Activated naive CD8-positive, alpha-beta T cell (primary cell): ENCODE results near the gene C22orf15.

ENCODE experiments used
- H3K27ac Mint-ChIP-seq: one replicate; pipeline ENCODE4 v1.8.0; 2021; ENCODE audit warnings: mixed read lengths
- H3K27me3 Mint-ChIP-seq: one replicate; pipeline ENCODE4 v1.8.0; 2021; ENCODE audit warnings: mixed read lengths
- H3K36me3 Mint-ChIP-seq: one replicate; pipeline ENCODE4 v1.8.0; 2021; ENCODE audit warnings: mixed read lengths
- H3K4me1 Mint-ChIP-seq: one replicate; pipeline ENCODE4 v1.8.0; 2021; ENCODE audit warnings: low read depth, mixed read lengths
- H3K4me3 Mint-ChIP-seq: one replicate; pipeline ENCODE4 v1.8.0; 2021; ENCODE audit warnings: mild to moderate bottlenecking, mixed read lengths
- H3K9me3 Mint-ChIP-seq: one replicate; pipeline ENCODE4 v1.8.0; 2021; ENCODE audit warnings: low read depth, mixed read lengths

C22orf15 gene

DNA sequence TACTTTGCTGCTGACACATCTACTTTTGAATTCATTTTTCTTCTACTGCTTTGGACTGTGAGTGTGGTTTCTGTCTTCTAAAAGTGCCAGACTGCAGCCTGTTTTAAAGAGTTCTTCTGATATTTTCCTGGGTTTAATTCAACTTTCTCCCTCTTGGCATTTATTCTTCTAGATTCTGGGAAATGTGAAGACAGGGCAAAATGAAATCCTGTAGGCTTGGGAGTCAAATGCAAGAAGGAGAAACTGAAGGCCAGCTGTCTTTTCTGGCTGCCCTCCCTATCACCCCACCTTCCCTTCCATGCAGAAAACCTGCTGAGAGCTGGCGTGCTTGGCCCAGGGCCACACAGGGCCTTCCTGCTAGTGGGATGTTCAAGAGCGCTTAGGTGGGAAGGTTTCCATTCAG is 19.5 kb upstream of the C22orf15 start:
- Mint-ChIP-seq H3K4me3 (no peak overlapping the region), H3K27ac (no peak overlapping the region), H3K27me3 (no peaks in the 10 kb centered on the region), H3K9me3 (no peaks in the 10 kb centered on the region), H3K36me3 (peaks cover 16% of the 10 kb centered on the region), H3K4me1 (no peaks in the 10 kb centered on the region)

DNA sequence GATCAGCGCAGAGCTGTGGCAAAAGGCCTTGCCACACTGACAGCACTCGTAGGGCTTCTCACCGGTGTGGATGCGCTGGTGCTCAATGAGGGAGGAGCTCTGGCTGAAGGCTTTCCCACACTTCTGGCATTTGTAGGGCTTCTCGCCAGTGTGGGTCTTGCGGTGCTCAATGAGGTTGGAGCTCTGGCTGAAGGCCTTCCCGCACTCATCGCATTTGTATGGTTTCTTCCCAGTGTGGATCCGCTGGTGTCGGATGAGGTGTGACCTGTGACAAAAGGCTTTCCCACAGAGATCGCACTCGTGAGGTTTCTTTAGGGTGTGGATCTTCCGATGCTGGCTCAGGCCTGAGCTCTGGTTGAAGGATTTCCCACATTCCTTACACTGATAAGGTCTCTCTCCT is 18.8 kb upstream of the C22orf15 start:
- Mint-ChIP-seq H3K36me3 (peaks cover 16% of the 10 kb centered on the region), H3K4me3 (no peak overlapping the region), H3K9me3 (no peaks in the 10 kb centered on the region), H3K4me1 (no peaks in the 10 kb centered on the region), H3K27me3 (no peaks in the 10 kb centered on the region), H3K27ac (no peak overlapping the region)

DNA sequence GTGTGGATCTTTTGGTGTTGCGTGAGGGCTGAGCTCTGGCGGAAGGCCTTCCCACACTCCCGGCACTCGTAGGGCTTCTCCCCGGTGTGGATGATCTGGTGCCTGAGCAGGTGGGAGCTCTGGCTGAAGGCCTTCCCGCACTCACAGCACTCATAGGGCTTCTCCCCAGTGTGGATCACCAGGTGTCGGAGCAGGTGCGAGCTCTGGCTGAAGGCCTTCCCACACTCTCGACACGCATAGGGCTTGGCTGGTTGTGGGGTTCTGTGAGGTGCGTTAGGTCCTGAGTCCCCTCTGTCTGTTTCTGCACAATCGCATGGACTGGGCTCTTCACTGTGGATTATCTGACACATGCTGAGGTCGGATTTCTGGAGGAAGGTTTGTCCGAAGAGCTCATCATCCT is 18.3 kb upstream of the C22orf15 start:
- Mint-ChIP-seq H3K27me3 (no peaks in the 10 kb centered on the region), H3K36me3 (peaks cover 16% of the 10 kb centered on the region), H3K4me3 (no peak overlapping the region), H3K27ac (no peak overlapping the region), H3K9me3 (no peaks in the 10 kb centered on the region), H3K4me1 (peaks cover under 1% of the 10 kb centered on the region)

DNA sequence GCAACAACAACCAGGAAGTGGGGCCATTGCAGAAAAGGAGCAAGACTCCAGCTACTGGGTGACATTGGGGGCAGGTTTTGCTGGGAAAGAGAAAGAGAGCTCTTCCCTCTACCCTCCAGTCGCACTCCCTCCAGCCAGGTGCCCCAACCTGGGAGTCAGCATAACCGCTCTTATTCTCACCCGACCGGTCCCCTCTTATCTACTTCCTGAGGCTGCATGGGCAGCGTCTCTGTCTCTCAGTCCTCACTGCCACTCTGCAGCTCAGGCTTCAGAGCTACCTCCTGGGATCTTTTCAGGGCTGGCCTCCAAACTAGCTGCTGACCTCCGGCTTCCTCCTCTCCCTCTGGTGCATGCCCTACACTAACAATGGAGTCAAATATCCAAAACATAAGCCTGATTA is 17.0 kb upstream of the C22orf15 start:
- Mint-ChIP-seq H3K36me3 (peaks cover 16% of the 10 kb centered on the region), H3K27ac (no peak overlapping the region), H3K4me3 (no peak overlapping the region), H3K27me3 (no peaks in the 10 kb centered on the region), H3K4me1 (peaks cover 8% of the 10 kb centered on the region), H3K9me3 (no peaks in the 10 kb centered on the region)

DNA sequence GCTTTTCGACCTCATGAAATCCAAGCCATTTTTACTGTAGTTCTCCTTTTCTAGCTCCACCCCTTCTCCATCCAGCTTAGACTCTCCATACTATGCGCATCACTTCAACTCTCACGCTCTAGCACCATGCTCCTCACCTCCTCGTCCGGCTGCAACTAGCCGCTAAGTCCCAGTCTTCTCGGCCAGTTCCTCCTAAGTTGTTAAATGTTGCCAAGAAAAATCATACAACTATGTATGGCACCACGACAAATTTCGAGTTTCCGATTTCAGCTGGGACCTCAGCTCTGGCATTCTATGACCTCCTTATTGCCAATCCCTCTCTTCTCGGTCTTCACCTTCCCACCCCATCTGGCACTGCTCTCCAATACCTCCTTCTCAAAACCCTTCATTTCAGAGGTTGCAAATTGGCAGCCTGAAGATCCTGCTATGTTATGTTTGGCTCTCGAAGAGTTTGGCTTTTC is 12.9 kb upstream of the C22orf15 start:
- peaks cover 8% of the 10 kb centered on the region for H3K4me1 Mint-ChIP-seq
- no peaks in the 10 kb centered on the region for H3K27me3 Mint-ChIP-seq
- peaks cover 4% of the 10 kb centered on the region for H3K36me3 Mint-ChIP-seq
- H3K27ac Mint-ChIP-seq: peak overlapping the region; percentile 14
- peak overlapping the region; percentile 85 for H3K4me3 Mint-ChIP-seq
- no peaks in the 10 kb centered on the region for H3K9me3 Mint-ChIP-seq

DNA sequence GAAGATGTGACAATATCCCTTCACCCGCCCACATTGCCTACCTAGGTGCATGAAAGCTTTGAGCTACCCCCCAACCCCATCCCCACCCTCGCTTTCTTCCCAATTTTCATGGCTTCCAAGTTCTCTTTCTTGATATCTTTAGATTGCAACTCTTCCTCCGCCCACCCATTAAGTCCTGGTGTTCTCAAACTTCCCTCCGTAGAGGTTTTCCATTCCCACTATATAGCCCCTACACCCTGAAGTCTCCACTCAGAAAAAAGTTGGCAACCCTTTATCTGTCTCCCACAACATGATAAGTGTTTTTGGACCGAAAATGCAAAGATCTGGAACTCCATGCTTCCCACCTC is 12.4 kb upstream of the C22orf15 start:
- Mint-ChIP-seq H3K27ac (peak overlapping the region; percentile 55), H3K27me3 (no peaks in the 10 kb centered on the region), H3K4me3 (peak overlapping the region; percentile 85), H3K36me3 (no peaks in the 10 kb centered on the region), H3K9me3 (no peaks in the 10 kb centered on the region), H3K4me1 (peaks cover 8% of the 10 kb centered on the region)

DNA sequence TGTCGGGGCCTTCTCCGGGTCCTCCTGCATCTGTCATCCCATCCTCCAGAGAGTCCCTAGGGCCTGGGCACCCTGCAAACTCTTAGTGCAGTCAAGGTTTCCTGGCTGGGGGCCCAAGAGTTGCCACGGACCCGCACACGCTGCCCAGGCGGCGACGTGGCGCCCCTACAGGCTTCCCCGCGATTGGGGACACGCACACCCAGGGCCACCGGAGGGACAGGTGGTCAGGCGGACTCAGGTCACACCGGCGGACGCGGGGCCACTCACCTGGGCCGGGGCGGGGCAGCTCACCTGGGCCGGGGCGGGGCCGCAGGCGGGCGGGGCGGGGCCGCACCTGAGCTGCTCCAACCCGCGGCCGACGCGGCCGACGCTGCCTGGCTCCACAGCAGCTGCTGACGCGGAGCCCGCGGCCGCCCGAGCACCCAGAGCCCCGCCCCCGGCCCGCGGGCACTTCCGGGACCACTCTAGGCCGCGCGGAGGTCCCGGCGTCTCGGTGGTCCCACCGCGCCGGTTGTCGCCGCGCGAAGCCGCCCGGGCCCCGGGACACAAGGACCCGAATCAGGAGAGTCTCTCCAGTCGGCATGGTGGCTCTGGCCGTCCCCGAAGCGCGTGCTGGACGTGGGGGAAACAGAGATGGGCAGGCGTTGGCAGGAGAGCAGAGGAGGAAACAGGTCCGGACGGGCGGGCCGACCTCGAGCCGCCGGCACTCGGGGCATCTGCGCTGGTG is 11.9 kb upstream of the C22orf15 start, which contains the start of gene ZNF70:
ZNF70 (minus strand) TSS at position 399 of the 727 bp plus-strand sequence. CDS start 5,972 bp downstream, outside the sequence.
- Mint-ChIP-seq H3K27ac (peak within 1 kb of the TSS; percentile 72), H3K4me1 (peaks cover 8% of the 10 kb centered on the region), H3K36me3 (no peaks in the 10 kb centered on the region), H3K9me3 (no peaks in the 10 kb centered on the region), H3K27me3 (no peaks in the 10 kb centered on the region), H3K4me3 (peak within 1 kb of the TSS; percentile 85)

DNA sequence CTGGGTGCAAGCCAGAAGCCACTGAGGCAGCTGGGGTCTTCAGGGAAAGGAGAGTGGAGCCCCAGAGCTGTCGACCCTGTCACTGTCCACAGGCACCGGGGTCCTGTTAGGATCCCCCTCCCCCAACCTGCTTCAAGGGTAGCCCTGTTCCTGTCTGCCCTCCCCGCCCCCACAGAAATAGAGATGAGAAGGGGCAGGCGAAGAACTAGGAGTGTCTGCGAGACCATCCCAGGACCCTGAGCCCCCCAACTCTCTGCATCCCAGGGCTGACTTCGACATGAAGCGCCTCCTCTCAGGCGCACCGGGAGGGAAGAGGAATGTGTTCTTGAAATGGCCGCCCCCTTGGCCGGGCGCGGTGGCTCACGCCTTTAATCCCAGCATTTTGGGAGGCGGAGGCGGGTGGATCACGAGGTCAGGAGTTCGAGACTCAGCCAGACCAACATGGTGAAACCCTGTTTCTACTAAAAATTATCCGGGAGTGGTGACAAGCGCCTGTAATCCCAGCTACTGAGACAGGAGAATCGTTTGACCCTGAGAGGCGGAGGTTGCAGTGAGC is 11.3 kb upstream of the C22orf15 start:
- Mint-ChIP-seq H3K36me3 (no peaks in the 10 kb centered on the region), H3K4me1 (peaks cover 8% of the 10 kb centered on the region), H3K4me3 (peak overlapping the region; percentile 79), H3K27me3 (no peaks in the 10 kb centered on the region), H3K27ac (peak overlapping the region; percentile 50), H3K9me3 (no peaks in the 10 kb centered on the region)

DNA sequence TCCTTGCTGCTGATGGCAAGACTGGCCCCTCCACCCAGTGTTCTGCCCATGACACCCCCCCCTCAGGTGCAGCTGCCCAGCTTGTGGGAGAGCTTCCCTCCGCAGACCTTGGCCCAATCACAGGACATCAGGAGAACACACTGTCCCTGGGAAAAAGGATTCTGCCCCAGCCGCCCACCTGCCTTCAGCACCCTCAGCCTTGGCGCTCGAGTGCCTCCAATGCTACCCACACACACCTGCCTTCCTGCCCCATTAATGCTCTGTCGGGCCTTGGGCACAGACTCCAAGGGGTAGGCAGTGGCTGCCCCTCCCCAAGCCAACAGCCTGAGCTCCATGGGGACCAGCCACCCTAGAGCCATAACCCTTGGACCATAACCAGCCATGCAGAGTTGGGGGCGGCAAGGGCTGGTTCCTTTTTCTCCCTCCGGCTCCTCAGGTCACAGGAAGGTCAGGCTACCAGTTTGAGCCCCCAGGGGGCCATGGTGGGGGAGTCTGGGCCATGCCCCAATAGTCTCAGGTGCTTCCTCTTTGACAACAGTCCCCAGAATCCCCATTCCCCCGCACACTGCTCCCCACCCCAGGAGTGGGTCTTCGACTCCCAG is 10.6 kb upstream of the C22orf15 start:
- Mint-ChIP-seq H3K27ac (peak overlapping the region; percentile 72), H3K4me3 (peak overlapping the region; percentile 71), H3K36me3 (no peaks in the 10 kb centered on the region), H3K27me3 (no peaks in the 10 kb centered on the region), H3K4me1 (peaks cover 8% of the 10 kb centered on the region), H3K9me3 (no peaks in the 10 kb centered on the region)

DNA sequence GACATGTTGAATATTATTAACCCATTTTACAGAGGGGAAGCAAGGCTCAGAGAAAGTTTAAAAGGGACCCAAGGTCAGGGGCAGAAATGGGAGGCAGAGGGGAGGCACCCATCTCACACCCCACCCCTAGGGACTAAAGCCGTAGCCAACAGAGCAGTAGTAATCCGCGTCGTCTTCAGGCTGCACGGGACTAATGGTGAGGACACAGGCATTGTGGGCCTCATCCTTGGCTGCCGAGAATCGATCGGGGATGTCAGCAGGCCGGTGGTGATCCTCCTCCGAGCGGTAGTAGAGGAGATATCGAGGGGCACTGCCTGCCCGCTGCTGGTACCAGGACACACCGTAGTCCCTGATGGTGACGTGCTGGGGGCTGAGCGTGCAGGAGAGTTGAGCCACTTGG is 10.0 kb upstream of the C22orf15 start:
- no peaks in the 10 kb centered on the region for H3K27me3 Mint-ChIP-seq

DNA sequence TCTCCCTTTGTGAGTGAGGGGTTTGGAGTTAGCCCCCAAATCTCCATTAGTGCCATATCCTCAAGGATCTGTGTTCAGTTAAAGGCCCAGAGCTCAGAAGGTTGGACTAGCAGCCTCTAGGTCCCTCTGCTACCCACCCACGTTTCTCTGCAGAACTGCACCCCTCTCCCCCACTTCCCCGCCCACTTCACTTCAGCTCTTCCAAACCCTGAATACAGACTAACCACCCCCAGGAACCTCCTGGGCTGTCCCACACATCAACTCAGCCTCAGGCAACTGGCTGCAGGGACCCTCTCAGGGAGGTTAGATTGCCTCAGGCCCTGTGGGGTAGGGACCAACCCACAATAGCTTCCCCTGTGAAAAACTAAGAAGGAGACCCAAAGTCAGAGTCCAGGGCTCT is 9.4 kb upstream of the C22orf15 start:
- H3K36me3 Mint-ChIP-seq: no peaks in the 10 kb centered on the region
- H3K27me3 Mint-ChIP-seq: no peaks in the 10 kb centered on the region
- H3K9me3 Mint-ChIP-seq: no peaks in the 10 kb centered on the region
- no peak overlapping the region for H3K4me3 Mint-ChIP-seq
- H3K27ac Mint-ChIP-seq: no peak overlapping the region
- peaks cover 8% of the 10 kb centered on the region for H3K4me1 Mint-ChIP-seq

More for the DNA sequence above, 10.0 kb upstream of the C22orf15 start:
- H3K36me3 Mint-ChIP-seq: no peaks in the 10 kb centered on the region
- no peak overlapping the region for H3K27ac Mint-ChIP-seq
- no peaks in the 10 kb centered on the region for H3K9me3 Mint-ChIP-seq
- H3K4me3 Mint-ChIP-seq: no peak overlapping the region
- peaks cover 8% of the 10 kb centered on the region for H3K4me1 Mint-ChIP-seq

DNA sequence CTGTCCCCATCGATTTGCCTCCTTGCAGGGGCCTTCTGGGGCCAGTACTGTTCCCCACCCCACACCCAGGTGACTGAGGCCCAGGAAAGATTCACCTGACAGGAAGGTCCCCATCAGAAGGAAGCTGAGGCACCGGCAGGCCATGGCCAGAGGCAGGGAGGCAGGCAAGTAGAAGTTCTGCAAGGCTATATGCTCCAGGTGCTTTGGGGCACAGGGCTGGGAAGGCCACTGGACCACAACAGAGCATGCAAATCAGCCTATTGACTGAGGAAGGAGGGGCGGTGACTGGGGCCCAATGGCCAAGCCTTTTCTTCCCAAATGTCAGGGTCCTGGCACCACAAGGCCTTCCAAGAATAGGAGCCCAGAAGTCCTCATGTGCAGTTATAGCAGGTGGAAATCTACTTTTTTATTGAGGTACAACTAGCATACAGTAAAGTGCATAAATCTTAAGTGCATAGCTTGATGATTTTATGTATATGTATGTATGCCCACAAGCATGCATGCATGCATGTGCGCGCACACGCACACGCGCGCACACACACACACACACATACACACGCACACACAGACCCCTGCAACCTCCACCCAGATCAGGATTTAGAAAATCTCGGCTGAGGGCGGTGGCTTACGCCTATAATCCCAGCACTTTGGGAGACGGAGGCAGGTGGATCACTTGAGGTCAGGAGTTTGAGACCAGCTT is 8.4 kb upstream of the C22orf15 start, which contains the start of gene VPREB3:
VPREB3 (minus strand) TSS at position 206 of the 700 bp plus-strand sequence; CDS start at position 144, 62 bp downstream.
- H3K36me3 Mint-ChIP-seq: no peaks in the 10 kb centered on the region

DNA sequence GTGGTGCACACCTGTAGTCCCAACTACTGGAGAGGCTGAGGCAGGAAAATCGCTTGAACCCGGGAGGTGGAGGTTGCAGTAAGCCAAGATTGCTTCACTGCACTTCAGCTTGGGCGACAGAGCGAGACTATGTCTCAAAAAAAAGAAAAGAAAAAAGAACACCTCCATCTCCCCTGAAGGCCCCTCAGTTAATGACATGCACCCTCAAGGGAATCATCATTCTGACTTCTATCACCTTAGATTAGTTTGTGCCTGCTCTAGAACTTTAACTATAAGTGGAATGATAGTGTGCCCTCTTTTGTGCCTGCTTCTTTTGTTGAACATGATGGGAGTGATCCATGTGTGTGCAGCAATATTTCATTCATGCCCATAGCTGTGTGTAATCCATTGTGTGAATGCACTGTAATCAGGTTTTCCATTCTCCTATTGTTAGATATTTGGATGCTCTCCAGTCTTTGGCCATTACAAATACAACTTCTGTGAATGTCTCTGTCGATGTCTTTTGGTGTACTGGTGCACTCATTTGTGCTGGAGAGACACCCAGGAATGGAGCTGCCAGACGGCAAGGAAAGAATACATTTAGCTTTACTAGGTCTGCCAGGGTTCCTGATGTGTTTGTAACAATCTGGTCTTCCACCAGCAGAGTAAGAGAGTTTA is 7.7 kb upstream of the C22orf15 start:
- H3K4me1 Mint-ChIP-seq: peaks cover 4% of the 10 kb centered on the region
- no peak overlapping the region for H3K4me3 Mint-ChIP-seq
- no peaks in the 10 kb centered on the region for H3K27me3 Mint-ChIP-seq
- no peaks in the 10 kb centered on the region for H3K36me3 Mint-ChIP-seq
- no peaks in the 10 kb centered on the region for H3K9me3 Mint-ChIP-seq
- H3K27ac Mint-ChIP-seq: no peak overlapping the region

More for the DNA sequence above, 8.4 kb upstream of the C22orf15 start, which contains the start of gene VPREB3:
- Mint-ChIP-seq H3K4me3 (no peak within 1 kb of the TSS), H3K9me3 (no peaks in the 10 kb centered on the region), H3K4me1 (peaks cover 8% of the 10 kb centered on the region), H3K27me3 (no peaks in the 10 kb centered on the region), H3K27ac (no peak within 1 kb of the TSS)

DNA sequence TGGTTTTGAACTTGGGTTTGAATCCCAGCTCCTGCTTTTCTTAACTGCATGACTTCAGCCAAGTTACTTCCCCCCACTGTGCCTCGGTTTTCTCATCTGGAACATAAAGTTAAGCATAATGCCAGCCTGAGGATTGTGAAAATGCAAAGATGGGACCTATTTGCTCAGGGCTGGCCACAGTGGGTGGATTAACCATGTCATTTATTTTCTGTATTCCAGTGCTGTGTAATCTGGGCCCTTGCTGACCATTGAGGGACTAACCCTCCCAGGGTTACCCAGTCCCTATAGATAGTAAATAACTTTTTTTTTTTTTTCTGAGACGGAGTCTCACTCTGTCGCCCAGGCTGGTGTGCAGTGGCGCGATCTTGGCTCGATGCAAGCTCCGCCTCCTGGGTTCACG is 7.1 kb upstream of the C22orf15 start:
- Mint-ChIP-seq H3K27me3 (no peaks in the 10 kb centered on the region), H3K36me3 (no peaks in the 10 kb centered on the region), H3K4me1 (no peaks in the 10 kb centered on the region), H3K27ac (no peak overlapping the region), H3K4me3 (no peak overlapping the region), H3K9me3 (no peaks in the 10 kb centered on the region)
